Esophagus mucosa (tissue), 1 donor: ENCODE data around the gene RMI2. TPM values are rescaled to one million over a fixed set of nuclear protein-coding genes. Genes with fewer than 3 reads are reported as not detected.
A peak's percentile ranks its signal among the peaks of the same experiment; 100 is the strongest.
"Not testable (repeated sequence)": the region's sequence is repeated elsewhere in the genome, so short reads cannot be mapped to it uniquely, and the experiment has no call there.

Experiments used
- ATAC-seq: fragments of 200-7000 bp; cut with Tn5 transposase; one replicate; pipeline ENCODE4 v1.9.1; 2020
- total RNA-seq: library from RNA; stranded (reverse); gene quantifications from one replicate; pipeline ENCODE4 v1.2.4, GENCODE V29; 2023
- donor health status: DM: yes; HTN: yes; CAD: no.

Gene RMI2
- total RNA-seq, 1 donor from 2014 or later: 11.0 TPM

- ATAC-seq: no peak
These were observed 11.5 kb downstream of the RMI2 start for GRCh38 chr16:11356573-11357331.

GRCh38 chr16:11358531-11358930 is 13.3 kb downstream of the RMI2 start:
- ATAC-seq: no peak

- peak; percentile 79 for ATAC-seq
These were observed 14.1 kb downstream of the RMI2 start for GRCh38 chr16:11359370-11359769.

- no peak for ATAC-seq
These were observed 15.5 kb downstream of the RMI2 start for GRCh38 chr16:11360641-11361373.

GRCh38 chr16:11361701-11362451 is 16.6 kb downstream of the RMI2 start:
- no peak for ATAC-seq

- no peak for ATAC-seq
These were observed 18.6 kb downstream of the RMI2 start for GRCh38 chr16:11363927-11364258.

GRCh38 chr16:11367483-11367906 is 22.2 kb downstream of the RMI2 start:
- ATAC-seq: peak; percentile 48

- ATAC-seq: peak; percentile 34
These were observed 25.0 kb downstream of the RMI2 start for GRCh38 chr16:11370084-11370931.

GRCh38 chr16:11370932-11371279 is 25.6 kb downstream of the RMI2 start:
- ATAC-seq: not testable (repeated sequence)

- no peak for ATAC-seq
These were observed 27.0 kb downstream of the RMI2 start for GRCh38 chr16:11372073-11372828.

- no peak for ATAC-seq
These were observed 27.6 kb downstream of the RMI2 start for GRCh38 chr16:11372829-11373306.

GRCh38 chr16:11374255-11374654 is 29.0 kb downstream of the RMI2 start:
- ATAC-seq: no peak

GRCh38 chr16:11377154-11377553 is 31.9 kb downstream of the RMI2 start:
- ATAC-seq: no peak

GRCh38 chr16:11378951-11379350 is 33.7 kb downstream of the RMI2 start:
- ATAC-seq: not testable (repeated sequence)

- ATAC-seq: peak; percentile 87
These were observed 34.2 kb downstream of the RMI2 start for GRCh38 chr16:11379420-11379819.

GRCh38 chr16:11380836-11381235 is 35.6 kb downstream of the RMI2 start:
- ATAC-seq: no peak

GRCh38 chr16:11383481-11384183 is 38.4 kb downstream of the RMI2 start:
- no peak for ATAC-seq

GRCh38 chr16:11384184-11384955 is 39.1 kb downstream of the RMI2 start:
- no peak for ATAC-seq

GRCh38 chr16:11384956-11385586 is 39.8 kb downstream of the RMI2 start:
- no peak for ATAC-seq
